ENCODE results near the gene INSYN2B. TPM values are rescaled to one million over a fixed set of nuclear protein-coding genes. Genes with fewer than 3 reads are reported as not detected.
A peak's percentile ranks its signal among the peaks of the same experiment; 100 is the strongest.

INSYN2B gene
- total RNA-seq, 1 donor from 2014 or later, result 0.26 TPM

- Histone ChIP-seq H3K9me3 (ENCODE audit: low read depth) (no peaks in the 10 kb centered on the region), H3K36me3 (no peaks in the 10 kb centered on the region), H3K9ac (no peak overlapping the region), H3K4me1 (peaks cover 16% of the 10 kb centered on the region), H3K27ac (no peak overlapping the region), H3K4me3 (no peak overlapping the region), H4K20me1 (ENCODE audit: low read depth) (no peaks in the 10 kb centered on the region), H3K4me2 (no peak overlapping the region), H3F3A (ENCODE audit: low read depth) (peaks cover 9% of the 10 kb centered on the region), H3K79me2 (ENCODE audit: low read depth) (no peaks in the 10 kb centered on the region), H2AFZ (replicated peaks) (no peak overlapping the region), H3K27me3 (no peaks in the 10 kb centered on the region)
- no peaks in the 10 kb centered on the region for H3K9me3 Mint-ChIP-seq
- peaks cover 2% of the 10 kb centered on the region for H3K4me1 Mint-ChIP-seq
- DNase-seq (ENCODE audit: low spot score), result no peak
- peaks cover 2% of the 10 kb centered on the region for H3K27me3 Mint-ChIP-seq (ENCODE audit: insufficient read depth, low read depth)
- no peak overlapping the region for H3K27ac Mint-ChIP-seq
- no peaks in the 10 kb centered on the region for H3K36me3 Mint-ChIP-seq
- TF ChIP-seq EZH2 (IDR thresholded peaks at IDR 0.05), result no peak
- TF ChIP-seq, protein P1, sequence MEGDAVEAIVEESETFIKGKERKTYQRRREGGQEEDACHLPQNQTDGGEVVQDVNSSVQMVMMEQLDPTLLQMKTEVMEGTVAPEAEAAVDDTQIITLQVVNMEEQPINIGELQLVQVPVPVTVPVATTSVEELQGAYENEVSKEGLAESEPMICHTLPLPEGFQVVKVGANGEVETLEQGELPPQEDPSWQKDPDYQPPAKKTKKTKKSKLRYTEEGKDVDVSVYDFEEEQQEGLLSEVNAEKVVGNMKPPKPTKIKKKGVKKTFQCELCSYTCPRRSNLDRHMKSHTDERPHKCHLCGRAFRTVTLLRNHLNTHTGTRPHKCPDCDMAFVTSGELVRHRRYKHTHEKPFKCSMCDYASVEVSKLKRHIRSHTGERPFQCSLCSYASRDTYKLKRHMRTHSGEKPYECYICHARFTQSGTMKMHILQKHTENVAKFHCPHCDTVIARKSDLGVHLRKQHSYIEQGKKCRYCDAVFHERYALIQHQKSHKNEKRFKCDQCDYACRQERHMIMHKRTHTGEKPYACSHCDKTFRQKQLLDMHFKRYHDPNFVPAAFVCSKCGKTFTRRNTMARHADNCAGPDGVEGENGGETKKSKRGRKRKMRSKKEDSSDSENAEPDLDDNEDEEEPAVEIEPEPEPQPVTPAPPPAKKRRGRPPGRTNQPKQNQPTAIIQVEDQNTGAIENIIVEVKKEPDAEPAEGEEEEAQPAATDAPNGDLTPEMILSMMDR (IDR thresholded peaks at IDR 0.05), result no peak
- no peak for TF ChIP-seq EZH2phosphoT487 (IDR thresholded peaks at IDR 0.05)
- no peak overlapping the region for H3K4me3 Mint-ChIP-seq
Observed at GRCh38 chr5:169901896-169902295, 78.4 kb downstream of the INSYN2B start.

GRCh38 chr5:169897481-169897880 is 82.8 kb downstream of the INSYN2B start:
- no peaks in the 10 kb centered on the region for H3K9me3 ChIP-seq (ENCODE audit: low read depth)
- H3K4me2 ChIP-seq, result no peak overlapping the region
- Mint-ChIP-seq H3K4me1 (no peaks in the 10 kb centered on the region), H3K9me3 (no peaks in the 10 kb centered on the region), H3K27ac (no peak overlapping the region), H3K4me3 (no peak overlapping the region), H3K27me3 (ENCODE audit: insufficient read depth, low read depth) (peaks cover 2% of the 10 kb centered on the region), H3K36me3 (no peaks in the 10 kb centered on the region)
- no peaks in the 10 kb centered on the region for H3K27me3 ChIP-seq
- H3K4me3 ChIP-seq, result no peak overlapping the region
- H3K36me3 ChIP-seq, result no peaks in the 10 kb centered on the region
- no peak overlapping the region for H2AFZ ChIP-seq (replicated peaks)
- H3K4me1 ChIP-seq, result no peaks in the 10 kb centered on the region
- H3K27ac ChIP-seq, result no peak overlapping the region
- H4K20me1 ChIP-seq (ENCODE audit: low read depth), result no peaks in the 10 kb centered on the region
- DNase-seq (ENCODE audit: low spot score), result no peak
- H3K9ac ChIP-seq, result no peak overlapping the region
- TF ChIP-seq, protein P1 (IDR thresholded peaks at IDR 0.05), result no peak
- no peak for TF ChIP-seq EZH2phosphoT487 (IDR thresholded peaks at IDR 0.05)
- no peak for TF ChIP-seq EZH2 (IDR thresholded peaks at IDR 0.05)
- H3F3A ChIP-seq (ENCODE audit: low read depth), result no peaks in the 10 kb centered on the region
- no peaks in the 10 kb centered on the region for H3K79me2 ChIP-seq (ENCODE audit: low read depth)

DNA sequence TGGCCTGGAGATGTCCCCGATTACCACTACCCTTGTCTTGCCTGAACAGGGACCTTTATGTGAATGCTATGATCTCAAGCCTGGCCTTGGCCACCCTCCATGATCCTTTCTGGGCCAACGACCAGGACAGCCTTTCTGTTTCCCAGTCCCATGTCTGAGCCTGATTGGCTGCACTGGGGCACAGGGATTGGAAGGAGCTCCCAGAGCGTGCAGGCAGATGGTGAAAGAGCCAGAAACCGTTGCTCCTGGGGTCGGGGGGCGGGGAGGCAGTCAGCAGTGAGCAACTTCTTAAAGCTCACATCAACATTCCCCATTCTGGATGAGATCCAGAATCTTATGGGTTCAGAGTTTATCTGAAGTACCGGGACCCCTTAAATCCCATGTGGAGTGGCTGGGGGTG is 84.4 kb downstream of the INSYN2B start:
- Histone ChIP-seq H2AFZ (replicated peaks) (peak overlapping the region; percentile 42), H3K4me1 (no peaks in the 10 kb centered on the region), H3K27me3 (no peaks in the 10 kb centered on the region), H3K4me2 (no peak overlapping the region), H4K20me1 (ENCODE audit: low read depth) (no peaks in the 10 kb centered on the region), H3K36me3 (no peaks in the 10 kb centered on the region), H3K9me3 (ENCODE audit: low read depth) (no peaks in the 10 kb centered on the region), H3K9ac (no peak overlapping the region), H3F3A (ENCODE audit: low read depth) (no peaks in the 10 kb centered on the region), H3K4me3 (no peak overlapping the region), H3K27ac (no peak overlapping the region), H3K79me2 (ENCODE audit: low read depth) (no peaks in the 10 kb centered on the region)
- H3K27me3 Mint-ChIP-seq (ENCODE audit: insufficient read depth, low read depth), result peaks cover 2% of the 10 kb centered on the region
- TF ChIP-seq EZH2 (IDR thresholded peaks at IDR 0.05), result no peak
- TF ChIP-seq EZH2phosphoT487 (IDR thresholded peaks at IDR 0.05), result no peak
- TF ChIP-seq, protein P1 (IDR thresholded peaks at IDR 0.05), result no peak
- no peaks in the 10 kb centered on the region for H3K36me3 Mint-ChIP-seq
- no peak overlapping the region for H3K27ac Mint-ChIP-seq
- H3K4me1 Mint-ChIP-seq, result no peaks in the 10 kb centered on the region
- no peak for DNase-seq (ENCODE audit: low spot score)
- H3K9me3 Mint-ChIP-seq, result no peaks in the 10 kb centered on the region
- H3K4me3 Mint-ChIP-seq, result no peak overlapping the region

Data from neural progenitor cell (in vitro differentiated cells).